Activated CD4-positive, alpha-beta T cell treated with anti-CD3 and anti-CD28 coated beads, Interleukin-2, amount 10 ng/mL, durations not matched to agents 7 days and 5 days (primary cell): ENCODE measurements around the gene PRELID2. TPM values are rescaled to one million over a fixed set of nuclear protein-coding genes. Genes with fewer than 3 reads are reported as not detected.
"Not testable (repeated sequence)": the region's sequence is repeated elsewhere in the genome, so short reads cannot be mapped to it uniquely, and the experiment has no call there.

Source experiments
- CTCF ChIA-PET: fragments of 350-600 bp; sonication (Branson Sonifier 250); formaldehyde crosslinking; loops from one replicate; lab custom pipeline; 2021; ENCODE audit warnings: antibody characterized with exemption; lab: Charles Lee
- POLR2A ChIA-PET: fragments of 350-600 bp; sonication (Branson Sonifier 250); formaldehyde crosslinking; loops from one replicate; lab custom pipeline; 2021; ENCODE audit warnings: antibody characterized with exemption; lab: Charles Lee
- DNase-seq: peaks from one replicate; pipeline ENCODE4 v3.0.0-alpha.2; 2020
- H3K27ac Mint-ChIP-seq: one replicate; pipeline ENCODE4 v1.8.0; 2021; ENCODE audit warnings: mild to moderate bottlenecking, moderate library complexity, mixed read lengths
- H3K27me3 Mint-ChIP-seq: one replicate; pipeline ENCODE4 v1.8.0; 2021; ENCODE audit warnings: mixed read lengths
- H3K36me3 Mint-ChIP-seq: one replicate; pipeline ENCODE4 v1.8.0; 2021; ENCODE audit warnings: low read depth, mixed read lengths
- H3K4me1 Mint-ChIP-seq: one replicate; pipeline ENCODE4 v1.8.0; 2021; ENCODE audit warnings: mixed read lengths
- H3K4me3 Mint-ChIP-seq: one replicate; pipeline ENCODE4 v1.8.0; 2021; ENCODE audit warnings: mild to moderate bottlenecking, moderate library complexity, mixed read lengths
- H3K9me3 Mint-ChIP-seq: one replicate; pipeline ENCODE4 v1.8.0; 2021; ENCODE audit warnings: mixed read lengths
- total RNA-seq, 2 experiments: library from RNA; stranded (reverse); gene quantifications; one replicate each; pipeline ENCODE4 v1.2.3, GENCODE V29; 2021

Gene PRELID2
- 1 to 10 TPM; 1.6 to 1.8 TPM for total RNA-seq

DNA sequence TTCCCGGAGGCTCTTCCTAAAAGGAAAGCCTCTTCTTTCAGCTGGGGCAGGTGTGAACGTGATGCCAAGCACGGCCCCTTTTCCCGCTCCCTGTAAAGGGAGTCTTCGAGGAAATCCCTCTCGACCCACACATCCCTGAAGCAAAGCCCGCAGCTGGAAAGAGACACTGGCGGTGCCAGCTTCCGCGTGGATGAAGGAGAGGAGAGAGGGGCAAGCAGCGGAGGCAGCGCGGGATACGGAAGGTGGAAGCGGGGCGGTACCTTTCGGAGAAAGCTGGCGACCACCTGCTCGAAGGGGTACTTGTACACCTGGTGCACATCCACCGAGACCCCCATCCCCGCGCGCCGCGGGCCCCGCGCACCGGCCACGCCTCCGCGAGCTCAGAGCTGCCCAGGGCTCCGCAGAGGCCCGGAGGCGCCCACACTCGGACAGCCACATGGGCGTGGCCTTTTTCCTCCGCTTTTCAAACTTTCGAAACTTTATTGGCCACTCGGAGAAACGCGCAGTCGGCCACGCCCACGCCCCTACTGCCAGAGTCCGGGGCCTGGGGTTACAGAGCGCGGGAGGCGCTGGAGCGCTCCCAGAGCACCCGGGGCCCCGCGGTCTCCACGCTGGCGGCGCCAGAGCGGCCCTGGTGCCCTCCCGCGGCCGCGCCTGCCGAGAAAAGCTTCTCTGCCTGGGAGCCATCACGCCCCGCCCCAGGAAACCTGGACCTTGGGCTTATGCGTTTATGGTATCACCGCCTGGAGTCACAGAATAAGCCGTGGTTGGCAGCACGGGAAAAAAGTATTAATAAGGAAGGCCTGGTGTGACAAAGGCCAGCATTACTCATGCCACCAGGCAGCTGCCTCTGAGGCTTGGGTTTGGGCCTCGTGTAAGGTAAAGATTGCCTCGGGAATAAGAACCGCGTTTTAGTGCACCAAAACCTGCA lies at the start of gene PRELID2:
PRELID2 (minus strand) TSS at position 426 of the 931 bp plus-strand sequence; CDS start at position 335, 91 bp downstream.
- H3K9me3 Mint-ChIP-seq = no peaks in the 10 kb centered on the region
- DNase-seq = peak; percentile 52
- H3K27ac Mint-ChIP-seq = peak within 1 kb of the TSS; percentile 22
- peaks cover 13% of the 10 kb centered on the region for H3K27me3 Mint-ChIP-seq
- H3K36me3 Mint-ChIP-seq = no peaks in the 10 kb centered on the region
- CTCF ChIA-PET = interaction anchor here (0.6 to 0.7 kb wide), 2 partner anchors 10 to 314 kb away, joined by 3 read pairs; no protein-coding TSS in a partner anchor
- peak within 1 kb of the TSS; percentile 60 for H3K4me3 Mint-ChIP-seq
- POLR2A ChIA-PET = no interaction called here
- H3K4me1 Mint-ChIP-seq = peaks cover 15% of the 10 kb centered on the region

GRCh38 chr5:145874765-145875164 lies 39.6 kb upstream of the PRELID2 start:
- H3K4me3 Mint-ChIP-seq = no peak overlapping the region
- H3K9me3 Mint-ChIP-seq = no peaks in the 10 kb centered on the region
- peaks cover 17% of the 10 kb centered on the region for H3K27me3 Mint-ChIP-seq
- no peak overlapping the region for H3K27ac Mint-ChIP-seq
- CTCF ChIA-PET = no interaction called here
- no peaks in the 10 kb centered on the region for H3K36me3 Mint-ChIP-seq
- DNase-seq = no peak
- POLR2A ChIA-PET = no interaction called here
- H3K4me1 Mint-ChIP-seq = no peaks in the 10 kb centered on the region

- POLR2A ChIA-PET = no interaction called here
- H3K4me3 Mint-ChIP-seq = no peak within 1 kb of the TSS
- H3K9me3 Mint-ChIP-seq = no peaks in the 10 kb centered on the region
- no peaks in the 10 kb centered on the region for H3K36me3 Mint-ChIP-seq
- peaks cover 2% of the 10 kb centered on the region for H3K27me3 Mint-ChIP-seq
- CTCF ChIA-PET = no interaction called here
- H3K4me1 Mint-ChIP-seq = no peaks in the 10 kb centered on the region
- H3K27ac Mint-ChIP-seq = no peak within 1 kb of the TSS
- DNase-seq = no peak
These were observed 37.8 kb upstream of the PRELID2 start, which contains the start of gene GRXCR2 for GRCh38 chr5:145872914-145873313. Gene GRXCR2 (minus strand): TSS chr5:145873014. CDS start chr5:145872968, 46 bp downstream.

GRCh38 chr5:145872486-145872885 lies 37.3 kb upstream of the PRELID2 start:
- Mint-ChIP-seq H3K27me3 (peaks cover 2% of the 10 kb centered on the region), H3K36me3 (no peaks in the 10 kb centered on the region), H3K4me3 (no peak overlapping the region), H3K9me3 (no peaks in the 10 kb centered on the region), H3K27ac (no peak overlapping the region), H3K4me1 (no peaks in the 10 kb centered on the region)
- no peak for DNase-seq
- POLR2A ChIA-PET = no interaction called here
- CTCF ChIA-PET = no interaction called here

- Mint-ChIP-seq H3K27ac (no peak overlapping the region), H3K4me1 (no peaks in the 10 kb centered on the region), H3K4me3 (no peak overlapping the region), H3K9me3 (no peaks in the 10 kb centered on the region), H3K27me3 (peaks cover 5% of the 10 kb centered on the region), H3K36me3 (no peaks in the 10 kb centered on the region)
- CTCF ChIA-PET = interaction anchor here (0.6 kb wide), 1 partner anchor 132 kb away, joined by 3 read pairs; no protein-coding TSS in a partner anchor
- POLR2A ChIA-PET = interaction anchor here (0.6 kb wide), 1 partner anchor 147 kb away, joined by 4 read pairs; no protein-coding TSS in a partner anchor
- no peak for DNase-seq
These were observed 34.6 kb upstream of the PRELID2 start for GRCh38 chr5:145869753-145870152.

- Mint-ChIP-seq H3K27ac (no peak overlapping the region), H3K9me3 (no peaks in the 10 kb centered on the region), H3K4me1 (no peaks in the 10 kb centered on the region), H3K36me3 (no peaks in the 10 kb centered on the region), H3K27me3 (peaks cover 8% of the 10 kb centered on the region), H3K4me3 (no peak overlapping the region)
- DNase-seq = no peak
- CTCF ChIA-PET = no interaction called here
- POLR2A ChIA-PET = no interaction called here
These were observed 32.7 kb upstream of the PRELID2 start for GRCh38 chr5:145867806-145868205.

DNA sequence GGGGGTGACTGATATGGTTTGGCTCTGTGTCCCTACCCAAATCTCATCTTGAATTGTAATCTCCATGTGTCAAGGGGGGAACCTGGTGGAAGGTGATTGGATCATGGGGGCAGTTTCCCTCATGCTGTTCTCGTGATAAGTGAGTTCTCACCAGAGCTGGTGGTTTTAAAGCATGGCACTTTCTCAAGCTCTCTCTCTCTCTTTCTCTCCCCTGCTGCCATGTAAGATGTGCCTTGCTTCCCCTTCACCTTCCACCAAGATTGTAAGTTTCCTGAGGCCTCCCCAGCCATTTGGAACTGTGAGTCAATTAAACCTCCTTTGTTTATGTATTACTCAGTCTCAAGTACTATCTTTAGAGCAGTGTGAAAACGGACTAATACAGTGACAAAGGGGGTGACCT lies 29.3 kb upstream of the PRELID2 start:
- H3K27me3 Mint-ChIP-seq = peaks cover 14% of the 10 kb centered on the region
- H3K4me3 Mint-ChIP-seq, CTCF ChIA-PET, H3K9me3 Mint-ChIP-seq, DNase-seq, H3K27ac Mint-ChIP-seq, H3K4me1 Mint-ChIP-seq, H3K36me3 Mint-ChIP-seq, POLR2A ChIA-PET: not testable (repeated sequence)

- Mint-ChIP-seq H3K36me3 (no peaks in the 10 kb centered on the region), H3K27me3 (peaks cover 14% of the 10 kb centered on the region), H3K4me1 (no peaks in the 10 kb centered on the region), H3K27ac (no peak overlapping the region), H3K9me3 (no peaks in the 10 kb centered on the region), H3K4me3 (no peak overlapping the region)
- CTCF ChIA-PET = no interaction called here
- DNase-seq = no peak
- POLR2A ChIA-PET = no interaction called here
These were observed 27.9 kb upstream of the PRELID2 start for GRCh38 chr5:145863003-145863402.

DNA sequence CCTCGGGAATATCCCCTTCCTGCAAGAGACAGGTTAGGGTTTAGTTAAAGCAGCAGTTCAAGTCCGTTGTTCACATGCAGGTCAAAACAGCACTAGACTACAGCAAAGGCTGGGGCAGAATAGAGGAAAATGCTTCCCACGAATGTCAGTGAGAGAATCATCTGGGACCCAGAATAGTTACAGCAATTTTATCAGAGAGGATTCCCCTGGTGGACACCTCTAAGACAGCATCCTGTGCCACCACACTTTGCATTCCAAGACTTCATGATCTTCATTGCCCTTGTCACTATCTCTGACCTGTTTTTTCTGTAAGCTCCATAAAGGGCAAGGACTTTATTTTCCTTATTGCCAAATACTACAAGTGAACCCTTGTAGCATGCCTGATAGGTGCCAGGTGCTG lies 24.8 kb upstream of the PRELID2 start:
- ChIA-PET CTCF (no interaction called here), POLR2A (no interaction called here)
- H3K9me3 Mint-ChIP-seq = no peaks in the 10 kb centered on the region
- H3K27me3 Mint-ChIP-seq = peaks cover 13% of the 10 kb centered on the region
- H3K4me1 Mint-ChIP-seq = peaks cover 4% of the 10 kb centered on the region
- H3K27ac Mint-ChIP-seq = no peak overlapping the region
- no peaks in the 10 kb centered on the region for H3K36me3 Mint-ChIP-seq
- no peak for DNase-seq
- no peak overlapping the region for H3K4me3 Mint-ChIP-seq

DNA sequence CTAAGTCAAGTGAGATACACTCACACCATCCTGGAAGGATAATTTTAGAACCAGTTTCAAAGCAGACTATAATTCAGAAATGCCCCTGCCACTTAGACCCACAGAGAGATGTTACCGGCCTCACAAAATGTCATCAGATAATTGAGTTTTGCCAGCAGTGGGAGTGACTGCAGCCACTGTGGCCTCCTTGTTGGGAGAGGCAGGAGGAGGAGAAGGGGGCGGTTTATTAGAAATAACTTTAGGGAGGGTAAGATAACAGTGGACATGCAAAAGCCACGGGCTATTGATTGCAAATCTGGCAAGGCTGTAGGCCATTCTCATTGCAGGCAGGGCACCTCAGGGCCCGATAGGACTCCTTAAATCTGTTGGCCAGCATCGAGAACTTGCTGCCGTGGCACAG lies 24.3 kb upstream of the PRELID2 start:
- CTCF ChIA-PET = no interaction called here
- Mint-ChIP-seq H3K9me3 (no peaks in the 10 kb centered on the region), H3K4me3 (no peak overlapping the region), H3K36me3 (no peaks in the 10 kb centered on the region), H3K4me1 (peaks cover 4% of the 10 kb centered on the region), H3K27me3 (peaks cover 11% of the 10 kb centered on the region), H3K27ac (no peak overlapping the region)
- DNase-seq = no peak
- POLR2A ChIA-PET = no interaction called here

DNA sequence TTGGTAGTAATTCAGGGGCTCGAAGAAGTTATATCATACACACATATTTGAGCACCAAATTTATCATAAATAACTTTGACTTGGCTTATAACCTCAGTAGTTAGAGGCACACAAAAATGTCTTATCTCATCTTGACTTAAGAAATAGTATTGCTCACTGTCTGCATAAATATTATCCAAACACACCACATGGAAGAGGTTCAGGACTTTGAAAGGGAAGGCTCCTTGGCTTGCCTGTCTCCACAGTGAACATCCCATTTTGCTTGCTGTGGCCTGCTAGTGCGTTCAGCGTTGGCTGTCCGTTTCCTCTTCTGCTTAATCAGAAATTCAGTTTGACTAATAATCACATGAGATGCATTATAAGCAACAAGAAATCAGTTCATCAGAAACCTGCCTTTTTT lies 23.8 kb upstream of the PRELID2 start:
- ChIA-PET CTCF (no interaction called here), POLR2A (no interaction called here)
- Mint-ChIP-seq H3K4me1 (peaks cover 4% of the 10 kb centered on the region), H3K4me3 (no peak overlapping the region), H3K27ac (no peak overlapping the region), H3K36me3 (no peaks in the 10 kb centered on the region), H3K9me3 (no peaks in the 10 kb centered on the region), H3K27me3 (peaks cover 12% of the 10 kb centered on the region)
- no peak for DNase-seq

DNA sequence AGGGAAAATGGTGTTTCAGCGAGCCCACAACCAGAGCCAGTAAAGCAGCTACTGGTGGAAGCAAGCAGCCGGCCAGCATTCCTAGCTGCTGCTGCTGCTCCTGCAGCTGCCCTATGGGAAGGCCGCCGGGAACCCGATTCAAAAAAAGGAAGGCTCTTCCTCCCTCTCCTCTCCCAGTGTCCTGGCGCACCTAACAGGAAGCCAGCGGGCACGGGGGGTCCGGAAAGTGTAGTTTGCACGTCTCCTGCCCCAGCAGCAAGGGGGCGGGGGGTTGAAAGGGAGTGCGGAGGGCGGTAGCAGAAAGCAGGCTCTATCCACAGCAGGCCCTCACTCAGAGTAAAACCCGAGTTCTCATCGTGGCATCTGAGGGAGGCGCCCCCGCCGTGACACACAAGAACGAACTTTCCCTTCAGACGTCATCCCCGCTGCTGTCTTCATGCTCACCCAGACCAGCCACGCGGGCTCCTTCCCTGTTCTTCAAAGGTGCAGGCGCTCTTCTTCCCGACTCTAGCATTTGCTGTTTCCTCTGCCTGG lies 21.2 kb upstream of the PRELID2 start:
- ChIA-PET CTCF (interaction anchor here (1.0 kb wide), 1 partner anchor 58 kb away, joined by 5 read pairs; no protein-coding TSS in a partner anchor), POLR2A (no interaction called here)
- peaks cover 8% of the 10 kb centered on the region for H3K27me3 Mint-ChIP-seq
- H3K36me3 Mint-ChIP-seq = no peaks in the 10 kb centered on the region
- H3K9me3 Mint-ChIP-seq = no peaks in the 10 kb centered on the region
- peaks cover 4% of the 10 kb centered on the region for H3K4me1 Mint-ChIP-seq
- H3K4me3 Mint-ChIP-seq = peak overlapping the region; percentile 6
- H3K27ac Mint-ChIP-seq = no peak overlapping the region
- no peak for DNase-seq

- Mint-ChIP-seq H3K27ac (no peak overlapping the region), H3K4me1 (peaks cover 4% of the 10 kb centered on the region), H3K27me3 (peaks cover 8% of the 10 kb centered on the region), H3K9me3 (no peaks in the 10 kb centered on the region), H3K4me3 (no peak overlapping the region), H3K36me3 (no peaks in the 10 kb centered on the region)
- DNase-seq = no peak
- CTCF ChIA-PET = interaction anchor here (1.0 kb wide), 1 partner anchor 57 kb away, joined by 5 read pairs; no protein-coding TSS in a partner anchor
- POLR2A ChIA-PET = no interaction called here
These were observed 20.7 kb upstream of the PRELID2 start for GRCh38 chr5:145855763-145856267.
